Measurements from ENCODE around the gene PKIG. TPM values are rescaled to one million over a fixed set of nuclear protein-coding genes. Genes with fewer than 3 reads are reported as not detected.

The PKIG gene
- total and polyA plus RNA-seq, 2 experiments from 2014 or later: 29.7 to 33.2 TPM

DNA sequence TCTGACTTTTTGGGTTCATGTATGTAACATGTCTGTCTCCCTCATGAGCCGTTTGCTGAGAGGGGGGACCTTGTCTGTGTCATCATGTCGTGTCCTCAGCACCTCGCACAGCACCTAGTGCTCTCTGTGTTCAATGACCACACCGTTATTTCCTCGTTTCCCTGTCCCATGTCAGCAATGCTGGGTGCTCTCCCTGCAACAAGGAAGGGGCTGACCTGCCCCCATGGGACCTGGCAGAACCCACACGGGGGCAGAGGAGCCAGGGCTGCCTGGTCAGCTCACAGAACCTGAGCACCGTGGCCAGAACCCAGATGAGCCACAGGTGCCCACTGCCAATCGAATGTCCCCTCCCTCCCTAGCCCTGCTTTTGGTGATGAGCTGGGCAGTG lies 61.8 kb downstream of the PKIG start:
- Histone ChIP-seq H3K27me3 (ENCODE audit: insufficient read depth) (no peaks in the 10 kb centered on the region), H4K20me1 (replicated peaks; ENCODE audit: insufficient read depth) (no peaks in the 10 kb centered on the region; the same call in 1 of the 2 replicates), H2AFZ (no peak overlapping the region), H3K36me3 (ENCODE audit: insufficient read depth) (no peaks in the 10 kb centered on the region), H3K4me2 (no peak overlapping the region), H3K9me2 (ENCODE audit: insufficient read depth) (no peaks in the 10 kb centered on the region), H3K4me1 (ENCODE audit: insufficient read depth) (peaks cover 37% of the 10 kb centered on the region), H3K27ac (ENCODE audit: low read depth) (no peak overlapping the region), H3K4me3 (no peak overlapping the region), H3K79me2 (replicated peaks; ENCODE audit: insufficient read depth) (no peaks in the 10 kb centered on the region), H3F3A (replicated peaks; ENCODE audit: low read depth) (0 out of 2 replicates have a peak, but pooled peaks cover 3% of the 10 kb centered on the region)
- Mint-ChIP-seq H3K9me3 (peaks cover 3% of the 10 kb centered on the region; the same call in 1 of the 3 replicates), H3K36me3 (ENCODE audit: low read depth) (peaks cover 16% of the 10 kb centered on the region), H3K4me1 (peaks cover 59% of the 10 kb centered on the region), H3K27ac (peak overlapping the region; percentile 61; the same call in 1 of the 2 replicates), H3K27me3 (ENCODE audit: insufficient read depth, low read depth, poor library complexity) (peaks cover 36% of the 10 kb centered on the region), H3K4me3 (no peak overlapping the region)
- TF ChIP-seq JUNB (IDR thresholded peaks at IDR 0.05; ENCODE audit: unreplicated experiment): no peak
- no peak for TF ChIP-seq NANOG (IDR thresholded peaks at IDR 0.05; ENCODE audit: borderline replicate concordance)
- TF ChIP-seq EZH2 (IDR thresholded peaks at IDR 0.05; ENCODE audit: low read depth, unreplicated experiment): no peak
- TF ChIP-seq, protein P1, sequence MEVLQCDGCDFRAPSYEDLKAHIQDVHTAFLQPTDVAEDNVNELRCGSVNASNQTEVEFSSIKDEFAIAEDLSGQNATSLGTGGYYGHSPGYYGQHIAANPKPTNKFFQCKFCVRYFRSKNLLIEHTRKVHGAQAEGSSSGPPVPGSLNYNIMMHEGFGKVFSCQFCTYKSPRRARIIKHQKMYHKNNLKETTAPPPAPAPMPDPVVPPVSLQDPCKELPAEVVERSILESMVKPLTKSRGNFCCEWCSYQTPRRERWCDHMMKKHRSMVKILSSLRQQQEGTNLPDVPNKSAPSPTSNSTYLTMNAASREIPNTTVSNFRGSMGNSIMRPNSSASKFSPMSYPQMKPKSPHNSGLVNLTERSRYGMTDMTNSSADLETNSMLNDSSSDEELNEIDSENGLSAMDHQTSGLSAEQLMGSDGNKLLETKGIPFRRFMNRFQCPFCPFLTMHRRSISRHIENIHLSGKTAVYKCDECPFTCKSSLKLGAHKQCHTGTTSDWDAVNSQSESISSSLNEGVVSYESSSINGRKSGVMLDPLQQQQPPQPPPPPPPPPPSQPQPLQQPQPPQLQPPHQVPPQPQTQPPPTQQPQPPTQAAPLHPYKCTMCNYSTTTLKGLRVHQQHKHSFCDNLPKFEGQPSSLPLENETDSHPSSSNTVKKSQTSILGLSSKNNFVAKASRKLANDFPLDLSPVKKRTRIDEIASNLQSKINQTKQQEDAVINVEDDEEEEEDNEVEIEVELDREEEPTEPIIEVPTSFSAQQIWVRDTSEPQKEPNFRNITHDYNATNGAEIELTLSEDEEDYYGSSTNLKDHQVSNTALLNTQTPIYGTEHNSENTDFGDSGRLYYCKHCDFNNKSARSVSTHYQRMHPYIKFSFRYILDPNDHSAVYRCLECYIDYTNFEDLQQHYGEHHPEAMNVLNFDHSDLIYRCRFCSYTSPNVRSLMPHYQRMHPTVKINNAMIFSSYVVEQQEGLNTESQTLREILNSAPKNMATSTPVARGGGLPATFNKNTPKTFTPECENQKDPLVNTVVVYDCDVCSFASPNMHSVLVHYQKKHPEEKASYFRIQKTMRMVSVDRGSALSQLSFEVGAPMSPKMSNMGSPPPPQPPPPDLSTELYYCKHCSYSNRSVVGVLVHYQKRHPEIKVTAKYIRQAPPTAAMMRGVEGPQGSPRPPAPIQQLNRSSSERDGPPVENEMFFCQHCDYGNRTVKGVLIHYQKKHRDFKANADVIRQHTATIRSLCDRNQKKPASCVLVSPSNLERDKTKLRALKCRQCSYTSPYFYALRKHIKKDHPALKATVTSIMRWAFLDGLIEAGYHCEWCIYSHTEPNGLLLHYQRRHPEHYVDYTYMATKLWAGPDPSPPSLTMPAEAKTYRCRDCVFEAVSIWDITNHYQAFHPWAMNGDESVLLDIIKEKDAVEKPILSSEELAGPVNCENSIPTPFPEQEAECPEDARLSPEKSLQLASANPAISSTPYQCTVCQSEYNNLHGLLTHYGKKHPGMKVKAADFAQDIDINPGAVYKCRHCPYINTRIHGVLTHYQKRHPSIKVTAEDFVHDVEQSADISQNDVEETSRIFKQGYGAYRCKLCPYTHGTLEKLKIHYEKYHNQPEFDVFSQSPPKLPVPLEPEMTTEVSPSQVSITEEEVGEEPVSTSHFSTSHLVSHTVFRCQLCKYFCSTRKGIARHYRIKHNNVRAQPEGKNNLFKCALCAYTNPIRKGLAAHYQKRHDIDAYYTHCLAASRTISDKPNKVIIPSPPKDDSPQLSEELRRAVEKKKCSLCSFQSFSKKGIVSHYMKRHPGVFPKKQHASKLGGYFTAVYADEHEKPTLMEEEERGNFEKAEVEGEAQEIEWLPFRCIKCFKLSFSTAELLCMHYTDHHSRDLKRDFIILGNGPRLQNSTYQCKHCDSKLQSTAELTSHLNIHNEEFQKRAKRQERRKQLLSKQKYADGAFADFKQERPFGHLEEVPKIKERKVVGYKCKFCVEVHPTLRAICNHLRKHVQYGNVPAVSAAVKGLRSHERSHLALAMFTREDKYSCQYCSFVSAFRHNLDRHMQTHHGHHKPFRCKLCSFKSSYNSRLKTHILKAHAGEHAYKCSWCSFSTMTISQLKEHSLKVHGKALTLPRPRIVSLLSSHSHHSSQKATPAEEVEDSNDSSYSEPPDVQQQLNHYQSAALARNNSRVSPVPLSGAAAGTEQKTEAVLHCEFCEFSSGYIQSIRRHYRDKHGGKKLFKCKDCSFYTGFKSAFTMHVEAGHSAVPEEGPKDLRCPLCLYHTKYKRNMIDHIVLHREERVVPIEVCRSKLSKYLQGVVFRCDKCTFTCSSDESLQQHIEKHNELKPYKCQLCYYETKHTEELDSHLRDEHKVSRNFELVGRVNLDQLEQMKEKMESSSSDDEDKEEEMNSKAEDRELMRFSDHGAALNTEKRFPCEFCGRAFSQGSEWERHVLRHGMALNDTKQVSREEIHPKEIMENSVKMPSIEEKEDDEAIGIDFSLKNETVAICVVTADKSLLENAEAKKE (CRISPR knock-in tag; IDR thresholded peaks at IDR 0.05): no peak
- TF ChIP-seq, protein P2, sequence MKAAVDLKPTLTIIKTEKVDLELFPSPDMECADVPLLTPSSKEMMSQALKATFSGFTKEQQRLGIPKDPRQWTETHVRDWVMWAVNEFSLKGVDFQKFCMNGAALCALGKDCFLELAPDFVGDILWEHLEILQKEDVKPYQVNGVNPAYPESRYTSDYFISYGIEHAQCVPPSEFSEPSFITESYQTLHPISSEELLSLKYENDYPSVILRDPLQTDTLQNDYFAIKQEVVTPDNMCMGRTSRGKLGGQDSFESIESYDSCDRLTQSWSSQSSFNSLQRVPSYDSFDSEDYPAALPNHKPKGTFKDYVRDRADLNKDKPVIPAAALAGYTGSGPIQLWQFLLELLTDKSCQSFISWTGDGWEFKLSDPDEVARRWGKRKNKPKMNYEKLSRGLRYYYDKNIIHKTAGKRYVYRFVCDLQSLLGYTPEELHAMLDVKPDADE (IDR thresholded peaks at IDR 0.05): no peak
- TF ChIP-seq EZH2phosphoT487 (IDR thresholded peaks at IDR 0.05; ENCODE audit: unreplicated experiment): no peak
- TF ChIP-seq, protein P3, sequence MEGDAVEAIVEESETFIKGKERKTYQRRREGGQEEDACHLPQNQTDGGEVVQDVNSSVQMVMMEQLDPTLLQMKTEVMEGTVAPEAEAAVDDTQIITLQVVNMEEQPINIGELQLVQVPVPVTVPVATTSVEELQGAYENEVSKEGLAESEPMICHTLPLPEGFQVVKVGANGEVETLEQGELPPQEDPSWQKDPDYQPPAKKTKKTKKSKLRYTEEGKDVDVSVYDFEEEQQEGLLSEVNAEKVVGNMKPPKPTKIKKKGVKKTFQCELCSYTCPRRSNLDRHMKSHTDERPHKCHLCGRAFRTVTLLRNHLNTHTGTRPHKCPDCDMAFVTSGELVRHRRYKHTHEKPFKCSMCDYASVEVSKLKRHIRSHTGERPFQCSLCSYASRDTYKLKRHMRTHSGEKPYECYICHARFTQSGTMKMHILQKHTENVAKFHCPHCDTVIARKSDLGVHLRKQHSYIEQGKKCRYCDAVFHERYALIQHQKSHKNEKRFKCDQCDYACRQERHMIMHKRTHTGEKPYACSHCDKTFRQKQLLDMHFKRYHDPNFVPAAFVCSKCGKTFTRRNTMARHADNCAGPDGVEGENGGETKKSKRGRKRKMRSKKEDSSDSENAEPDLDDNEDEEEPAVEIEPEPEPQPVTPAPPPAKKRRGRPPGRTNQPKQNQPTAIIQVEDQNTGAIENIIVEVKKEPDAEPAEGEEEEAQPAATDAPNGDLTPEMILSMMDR (conservative IDR thresholded peaks at IDR 0.05; ENCODE audit: low read depth in 2 of 2): no peak
- no peak for DNase-seq (ENCODE audit: low spot score)
- no peak for ATAC-seq

Measured in GM23338 (cell line).